HAP-1 (cell line): ENCODE data around the gene MADD.

Experiments used
- DNase-seq, 2 experiments: peaks; one replicate each; pipeline ENCODE4 v3.0.0-alpha.2; 2016 to 2020; ENCODE audit warnings: low spot score in 2 of 2
- H3K27me3 ChIP-seq: fragments of 250-450 bp; sonication (Bioruptor Pico); 2 replicates; pipeline ENCODE4 v1.5.1; 2020; ENCODE audit warnings: low read depth, mild to moderate bottlenecking, moderate library complexity
- H3K36me3 ChIP-seq: fragments of 250-450 bp; sonication (Bioruptor Pico); replicated peaks from 2 replicates; pipeline ENCODE4 v1.5.1; 2020; ENCODE audit warnings: mild to moderate bottlenecking
- H3K4me1 ChIP-seq: fragments of 250-450 bp; sonication (Bioruptor Pico); 2 replicates; pipeline ENCODE4 v1.5.1; 2020; ENCODE audit warnings: mild to moderate bottlenecking
- H3K4me3 ChIP-seq: fragments of 250-450 bp; sonication (Bioruptor Pico); 2 replicates; pipeline ENCODE4 v1.5.1; 2020; ENCODE audit warnings: mild to moderate bottlenecking, moderate library complexity
- H3K9me3 ChIP-seq: fragments of 250-450 bp; sonication (Bioruptor Pico); 2 replicates; pipeline ENCODE4 v1.5.1; 2020; ENCODE audit warnings: mild to moderate bottlenecking, moderate library complexity
- in situ Hi-C: fragments of 300-500 bp; cut with MboI; formaldehyde crosslinking; loops from 3 replicates; pipeline ENCODE4 v1.14.3; 2020; ENCODE audit warnings: low sequenced_read_pairs, inconsistent platforms, mixed read lengths

Gene MADD

GRCh38 chr11:47369676-47370075 lies 99.7 kb downstream of the MADD start:
- no peaks in the 10 kb centered on the region for H3K4me1 ChIP-seq
- DNase-seq: no peak
- H3K27me3 ChIP-seq: no peaks in the 10 kb centered on the region
- in situ Hi-C loops: no loop called here
- no peak overlapping the region for H3K4me3 ChIP-seq
- no peaks in the 10 kb centered on the region for H3K9me3 ChIP-seq
- H3K36me3 ChIP-seq: no peaks in the 10 kb centered on the region

GRCh38 chr11:47372422-47372821 lies 102.5 kb downstream of the MADD start:
- Histone ChIP-seq H3K27me3 (no peaks in the 10 kb centered on the region), H3K4me3 (no peak overlapping the region), H3K36me3 (no peaks in the 10 kb centered on the region), H3K4me1 (no peaks in the 10 kb centered on the region), H3K9me3 (no peaks in the 10 kb centered on the region)
- in situ Hi-C loops: no loop called here
- DNase-seq: no peak

- H3K36me3 ChIP-seq: no peaks in the 10 kb centered on the region
- no peaks in the 10 kb centered on the region for H3K9me3 ChIP-seq
- no peaks in the 10 kb centered on the region for H3K4me1 ChIP-seq
- no peaks in the 10 kb centered on the region for H3K27me3 ChIP-seq
- in situ Hi-C loops: no loop called here
- DNase-seq: peak; percentile 68 to 92
- H3K4me3 ChIP-seq: no peak overlapping the region
These were observed 104.2 kb downstream of the MADD start for GRCh38 chr11:47373876-47374719.

GRCh38 chr11:47374720-47375019 lies 104.7 kb downstream of the MADD start:
- in situ Hi-C loops: no loop called here
- Histone ChIP-seq H3K4me3 (no peak overlapping the region), H3K27me3 (no peaks in the 10 kb centered on the region), H3K9me3 (no peaks in the 10 kb centered on the region), H3K4me1 (no peaks in the 10 kb centered on the region), H3K36me3 (no peaks in the 10 kb centered on the region)
- no peak for DNase-seq

GRCh38 chr11:47375020-47375419 lies 105.1 kb downstream of the MADD start:
- Histone ChIP-seq H3K9me3 (no peaks in the 10 kb centered on the region), H3K27me3 (no peaks in the 10 kb centered on the region), H3K4me1 (no peaks in the 10 kb centered on the region), H3K4me3 (no peak overlapping the region), H3K36me3 (no peaks in the 10 kb centered on the region)
- in situ Hi-C loops: no loop called here
- DNase-seq: no peak

DNA sequence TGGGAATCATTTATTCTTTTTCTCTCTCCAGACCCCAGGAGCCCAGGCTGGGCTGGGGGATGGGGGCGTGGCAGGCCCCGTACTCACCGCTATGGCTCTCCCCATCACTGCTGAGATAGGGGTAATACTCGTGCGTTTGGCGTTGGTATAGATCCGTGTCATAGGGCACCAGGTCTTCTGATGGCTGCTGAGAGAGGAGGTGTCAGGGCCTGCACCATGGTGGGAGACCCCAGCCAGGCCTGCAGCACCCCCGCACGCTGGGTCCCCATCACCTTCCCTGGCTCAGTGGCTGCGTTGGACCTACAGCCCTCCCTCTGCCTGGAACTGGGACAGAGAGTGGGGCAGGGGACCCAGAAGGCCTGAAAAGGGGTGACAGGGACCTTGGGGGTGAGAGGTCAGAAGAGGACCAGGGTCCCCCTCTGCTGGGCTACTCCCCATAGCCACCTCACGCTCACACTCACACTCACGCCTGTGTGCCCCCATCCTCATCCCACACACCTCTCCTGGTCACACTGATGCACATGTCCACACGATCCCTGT lies 105.7 kb downstream of the MADD start:
- H3K36me3 ChIP-seq: no peaks in the 10 kb centered on the region
- no peaks in the 10 kb centered on the region for H3K9me3 ChIP-seq
- H3K27me3 ChIP-seq: no peaks in the 10 kb centered on the region
- H3K4me1 ChIP-seq: no peaks in the 10 kb centered on the region
- DNase-seq: no peak
- H3K4me3 ChIP-seq: no peak overlapping the region
- in situ Hi-C loops: no loop called here

GRCh38 chr11:47376107-47376524 lies 106.2 kb downstream of the MADD start:
- Histone ChIP-seq H3K27me3 (no peaks in the 10 kb centered on the region), H3K4me3 (no peak overlapping the region), H3K36me3 (no peaks in the 10 kb centered on the region), H3K9me3 (no peaks in the 10 kb centered on the region), H3K4me1 (no peaks in the 10 kb centered on the region)
- no peak for DNase-seq
- in situ Hi-C loops: no loop called here

DNA sequence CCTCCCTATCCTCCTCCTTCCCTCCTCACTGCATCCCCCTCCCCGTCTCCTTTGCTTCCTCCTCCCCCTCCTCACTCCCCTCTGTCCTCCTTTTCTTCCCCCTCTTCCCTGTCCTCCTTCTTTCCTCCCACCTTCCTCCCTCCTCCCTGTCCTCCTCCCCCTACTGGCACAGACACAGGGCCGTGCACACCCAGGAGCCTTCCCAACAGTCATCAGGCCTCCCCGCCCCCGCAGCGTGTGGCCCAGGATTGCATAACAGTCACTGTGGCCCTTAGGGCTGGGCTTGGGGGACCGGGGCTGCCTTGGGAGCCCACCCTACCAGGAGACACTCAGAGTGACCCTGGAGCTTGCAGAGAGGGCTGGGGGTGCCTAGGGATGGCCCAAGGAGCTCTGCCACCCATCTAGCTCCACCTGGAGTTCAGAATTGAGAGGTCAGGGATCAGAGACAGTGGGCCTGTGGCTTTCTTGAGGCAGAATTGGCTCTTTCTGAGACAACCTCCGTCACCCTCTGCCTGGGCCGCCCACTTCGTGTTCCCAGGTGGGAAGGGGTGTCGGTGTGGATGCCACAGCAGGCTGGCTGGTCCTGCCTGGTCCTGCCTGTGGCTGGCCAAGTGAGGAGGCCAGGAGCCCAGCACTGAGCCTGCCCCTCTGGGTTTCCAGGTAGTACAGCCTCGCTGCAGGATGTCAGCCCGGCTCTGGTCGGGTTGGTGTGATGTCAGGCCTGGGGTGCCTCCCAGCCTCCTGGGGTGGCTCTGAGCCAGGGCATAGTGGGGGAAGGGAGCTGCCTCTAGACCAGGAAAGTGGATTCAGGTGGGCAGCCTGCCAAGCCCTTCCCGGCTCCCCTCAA lies 106.8 kb downstream of the MADD start:
- no peaks in the 10 kb centered on the region for H3K9me3 ChIP-seq
- no peak overlapping the region for H3K4me3 ChIP-seq
- in situ Hi-C loops: no loop called here

GRCh38 chr11:47377571-47378009 lies 107.7 kb downstream of the MADD start:
- no peaks in the 10 kb centered on the region for H3K4me1 ChIP-seq
- H3K9me3 ChIP-seq: no peaks in the 10 kb centered on the region
- in situ Hi-C loops: no loop called here
- no peaks in the 10 kb centered on the region for H3K27me3 ChIP-seq
- no peak for DNase-seq
- H3K4me3 ChIP-seq: no peak overlapping the region
- H3K36me3 ChIP-seq: no peaks in the 10 kb centered on the region

More for the DNA sequence above, 106.8 kb downstream of the MADD start:
- Histone ChIP-seq H3K36me3 (no peaks in the 10 kb centered on the region), H3K27me3 (no peaks in the 10 kb centered on the region), H3K4me1 (no peaks in the 10 kb centered on the region)
- no peak for DNase-seq

GRCh38 chr11:47378010-47378835 lies 108.3 kb downstream of the MADD start, which contains the start of gene SPI1:
Gene SPI1 (minus strand): TSS chr11:47378547. CDS start chr11:47378353, 194 bp downstream.
- no peaks in the 10 kb centered on the region for H3K9me3 ChIP-seq
- no peak for DNase-seq
- in situ Hi-C loops: no loop called here
- H3K4me1 ChIP-seq: no peaks in the 10 kb centered on the region
- no peak within 1 kb of the TSS for H3K4me3 ChIP-seq
- H3K36me3 ChIP-seq: no peaks in the 10 kb centered on the region
- no peaks in the 10 kb centered on the region for H3K27me3 ChIP-seq

DNA sequence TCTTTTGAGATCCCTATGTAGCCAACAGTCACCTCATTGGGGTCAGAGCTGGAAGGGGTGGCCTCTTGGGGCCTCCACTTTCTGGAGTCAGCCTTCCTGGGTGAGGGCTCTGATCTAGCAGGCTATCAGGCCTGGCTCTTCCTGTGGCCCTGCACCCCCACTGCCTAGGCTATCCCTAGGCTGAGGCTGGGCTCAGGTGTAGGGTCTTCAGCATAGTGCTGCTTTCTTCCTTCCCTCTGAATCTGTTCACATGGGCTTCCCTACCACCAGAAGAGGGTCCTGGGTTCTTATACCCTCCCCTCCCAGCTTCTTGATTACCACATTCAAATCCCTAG lies 108.9 kb downstream of the MADD start:
- H3K9me3 ChIP-seq: no peaks in the 10 kb centered on the region
- DNase-seq: no peak
- in situ Hi-C loops: no loop called here
- no peak overlapping the region for H3K4me3 ChIP-seq
- no peaks in the 10 kb centered on the region for H3K36me3 ChIP-seq
- H3K4me1 ChIP-seq: no peaks in the 10 kb centered on the region
- no peaks in the 10 kb centered on the region for H3K27me3 ChIP-seq

DNA sequence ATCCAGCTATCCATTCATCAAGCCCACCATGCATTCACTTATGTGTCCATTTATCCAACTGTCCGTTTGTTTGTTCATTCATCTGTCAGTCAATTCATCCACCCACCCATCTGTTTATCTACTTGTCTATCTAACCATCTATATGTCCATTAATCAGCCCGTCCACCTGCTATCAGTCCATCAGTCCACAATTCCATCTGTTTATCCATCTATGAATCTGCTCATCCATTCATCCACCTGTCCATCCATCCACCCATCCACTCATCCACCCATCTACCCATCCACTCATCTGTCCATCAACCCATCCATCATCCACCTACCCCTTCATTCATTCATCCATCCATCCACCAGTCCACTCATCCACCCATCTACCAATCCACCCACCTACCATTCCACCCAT lies 109.4 kb downstream of the MADD start:
- no peak overlapping the region for H3K4me3 ChIP-seq
- no peaks in the 10 kb centered on the region for H3K27me3 ChIP-seq
- no peaks in the 10 kb centered on the region; the same call in 1 of the 2 replicates for H3K9me3 ChIP-seq
- no peaks in the 10 kb centered on the region for H3K36me3 ChIP-seq
- no peak for DNase-seq
- in situ Hi-C loops: no loop called here
- no peaks in the 10 kb centered on the region for H3K4me1 ChIP-seq
